SK-N-SH (cell line): ENCODE measurements around the gene SDSL. TPM values are rescaled to one million over a fixed set of nuclear protein-coding genes. Genes with fewer than 3 reads are reported as not detected.

Experiments used
- CTCF ChIA-PET: fragments of 300-600, 350-600 bp; formaldehyde crosslinking; extraction: SDS; loops from one replicate; lab custom pipeline; 2021; lab: Yijun Ruan, JAX
- POLR2A ChIA-PET: fragments of 350-600 bp; sonication (Branson Sonifier 250); formaldehyde crosslinking; extraction: SDS; loops from one replicate; lab custom pipeline; 2020; ENCODE audit warnings: antibody characterized with exemption, inconsistent platforms; lab: Yijun Ruan, JAX
- DNase-seq: peaks from one replicate; pipeline ENCODE4 v3.0.0; 2012
- H2AFZ ChIP-seq: fragments of 200-600 bp; sonication (generic); 2 replicates; pipeline ENCODE4 v1.8.1; 2016; ENCODE audit warnings: antibody characterized with exemption, mild to moderate bottlenecking, low read depth
- H3F3A ChIP-seq: fragments of 200-600 bp; sonication (generic); replicated peaks from 2 replicates; pipeline ENCODE3; 2016; ENCODE audit warnings: antibody characterized with exemption, mild to moderate bottlenecking; ENCODE audit not compliant: insufficient read depth
- H3K27ac ChIP-seq, 2 experiments: fragments of 200-500 bp in 1 of 2; fragments of 200-600 bp in 1 of 2; sonication (Bioruptor generic) in 1 of 2; sonication (generic), shearing (Covaris generic) in 1 of 2; 2 replicates each; pipeline versions ENCODE4 v1.5.1 to v1.6.1; 2014 to 2016; ENCODE audit warnings: low read depth in 2 of 2, inconsistent platforms in 1 of 2, low read length in 1 of 2, mild to moderate bottlenecking in 1 of 2, mixed read lengths in 1 of 2
- H3K27me3 ChIP-seq: fragments of 200-600 bp; sonication (generic), shearing (Covaris generic); 2 replicates; pipeline ENCODE4 v1.6.1; 2016; ENCODE audit warnings: mixed run types; ENCODE audit not compliant: insufficient read depth
- H3K36me3 ChIP-seq, 2 experiments: fragments of 200-500 bp in 1 of 2; fragments of 200-600 bp in 1 of 2; sonication (Bioruptor generic) in 1 of 2; sonication (generic) in 1 of 2; replicated peaks in 1 of 2; 2 replicates each; pipeline versions ENCODE3 to v1.5.1; 2014 to 2016; ENCODE audit warnings: low read length in 1 of 2, mild to moderate bottlenecking in 1 of 2; ENCODE audit not compliant: insufficient read depth in 2 of 2, control insufficient read depth in 1 of 2
- H3K4me1 ChIP-seq, 2 experiments: fragments of 200-500 bp in 1 of 2; fragments of 200-600 bp in 1 of 2; sonication (Bioruptor generic) in 1 of 2; sonication (generic), shearing (Covaris generic) in 1 of 2; 2 replicates each; pipeline versions ENCODE4 v1.5.1 to v1.6.1; 2014 to 2016; ENCODE audit warnings: low read depth in 1 of 2, low read length in 1 of 2, mixed run types in 1 of 2; ENCODE audit not compliant: insufficient read depth in 2 of 2, control insufficient read depth in 1 of 2
- H3K4me2 ChIP-seq: fragments of 200-600 bp; sonication (generic), shearing (Covaris generic); 2 replicates; pipeline ENCODE4 v1.6.1; 2017; ENCODE audit warnings: mixed run types
- H3K4me3 ChIP-seq, 2 experiments: fragments of 200-500 bp in 1 of 2; fragments of 200-600 bp in 1 of 2; sonication (Bioruptor generic) in 1 of 2; sonication (generic), shearing (Covaris generic) in 1 of 2; 2 replicates each; pipeline versions ENCODE4 v1.5.1 to v1.8.1; 2014 to 2016; ENCODE audit warnings: low read depth in 2 of 2, inconsistent platforms in 1 of 2, low read length in 1 of 2, mild to moderate bottlenecking in 1 of 2, mixed read lengths in 1 of 2, moderate library complexity in 1 of 2
- H3K79me2 ChIP-seq: fragments of 200-600 bp; sonication (generic); 2 replicates; pipeline ENCODE4 v1.8.1; 2017; ENCODE audit warnings: mild to moderate bottlenecking; ENCODE audit not compliant: insufficient read depth
- H3K9ac ChIP-seq: fragments of 200-600 bp; sonication (generic); 2 replicates; pipeline ENCODE4 v1.6.1; 2017; ENCODE audit warnings: mixed run types
- H3K9me2 ChIP-seq: fragments of 200-600 bp; sonication (generic); 2 replicates; pipeline ENCODE4 v1.6.1; 2017; ENCODE audit warnings: mixed run types
- H3K9me3 ChIP-seq: fragments of 200-600 bp; sonication (generic); 2 replicates; pipeline ENCODE4 v1.6.1; 2017; ENCODE audit warnings: mixed run types, mild to moderate bottlenecking, moderate library complexity
- H4K20me1 ChIP-seq: fragments of 200-600 bp; sonication (generic); 2 replicates; pipeline ENCODE4 v1.6.1; 2017; ENCODE audit warnings: mild to moderate bottlenecking, mixed run types; ENCODE audit not compliant: insufficient read depth
- CTCF ChIP-seq: fragments of 200-600 bp; sonication (generic); IDR thresholded peaks from 2 replicates; pipeline ENCODE4 v1.6.1; 2017; ENCODE audit warnings: antibody characterized with exemption, mild to moderate bottlenecking, moderate library complexity
- EP300 ChIP-seq, 2 experiments: IDR thresholded peaks; 2 replicates each; pipeline versions ENCODE4 v1.4.0 to v1.6.1; 2012; ENCODE audit warnings: borderline replicate concordance in 1 of 2, low read depth in 1 of 2, low read length in 1 of 2
- FOSL2 ChIP-seq: IDR thresholded peaks from 2 replicates; pipeline ENCODE4 v1.4.0; 2012; ENCODE audit warnings: low read depth, mild to moderate bottlenecking, moderate library complexity, borderline replicate concordance
- FOXJ3 ChIP-seq: sonication (generic); formaldehyde crosslinking; IDR thresholded peaks from 2 replicates; pipeline ENCODE4 v1.5.1; 2020; ENCODE audit warnings: mild to moderate bottlenecking, missing genetic modification reagents
- FOXM1 ChIP-seq: IDR thresholded peaks from 2 replicates; pipeline ENCODE4 v1.4.0; 2012; ENCODE audit warnings: low read depth, mild to moderate bottlenecking
- GABPA ChIP-seq: IDR thresholded peaks from 2 replicates; pipeline ENCODE4 v1.4.0; 2012; ENCODE audit warnings: low read depth, mild to moderate bottlenecking
- GATA2 ChIP-seq: sonication (generic); formaldehyde crosslinking; IDR thresholded peaks from 2 replicates; pipeline ENCODE4 v1.5.0; 2020; ENCODE audit warnings: mild to moderate bottlenecking, missing genetic modification reagents
- MAX ChIP-seq: IDR thresholded peaks from 2 replicates; pipeline ENCODE4 v1.4.0; 2012; ENCODE audit warnings: low read depth
- MXI1 ChIP-seq: IDR thresholded peaks from 2 replicates; pipeline ENCODE4 v1.6.1; 2012; ENCODE audit warnings: mild to moderate bottlenecking, low read depth, low read length, improper control_type of control experiment
- NFIC ChIP-seq: IDR thresholded peaks from 2 replicates; pipeline ENCODE4 v1.4.0; 2012; ENCODE audit warnings: borderline replicate concordance
- PBX3 ChIP-seq: IDR thresholded peaks from 2 replicates; pipeline ENCODE4; 2012
- RCOR1 ChIP-seq: fragments of 150-350 bp; IDR thresholded peaks from 2 replicates; pipeline ENCODE4 v1.6.1; 2017; ENCODE audit warnings: antibody characterized with exemption, low read length
- SIN3A ChIP-seq: IDR thresholded peaks from 2 replicates; pipeline ENCODE4 v1.6.1; 2012; ENCODE audit warnings: low read depth, mild to moderate bottlenecking, low read length, moderate library complexity, borderline replicate concordance
- TEAD4 ChIP-seq: IDR thresholded peaks from 2 replicates; pipeline ENCODE4 v1.4.0; 2012; ENCODE audit warnings: mild to moderate bottlenecking, borderline replicate concordance; ENCODE audit not compliant: insufficient read depth
- USF1 ChIP-seq: IDR thresholded peaks from 2 replicates; pipeline ENCODE4 v1.4.0; 2012; ENCODE audit warnings: low read depth, borderline replicate concordance
- ZBTB33 ChIP-seq: IDR thresholded peaks from 2 replicates; pipeline ENCODE4 v1.4.0; 2012; ENCODE audit warnings: low read depth, borderline replicate concordance
- WGBS: methylation state at CpG from one replicate; pipeline ENCODE4 v1.1.6; 2017; ENCODE audit warnings: low lambda C conversion rate; 5-methylcytosine and 5-hydroxymethylcytosine counted together
- polyA plus RNA-seq, 3 experiments: library from polyadenylated mRNA; depleted of rRNA; stranded (reverse); fragments of >200 nt; gene quantifications; 2 replicates each; pipeline ENCODE4 v1.2.3, GENCODE V29; 2012

The SDSL gene
- polyA plus RNA-seq, 1 of the 3 experiments (the other 2 are of a cell fraction) = 33.7 TPM

GRCh38 chr12:113427882-113428281 is 5.7 kb downstream of the SDSL start:
- no peak for DNase-seq
- Histone ChIP-seq H3K9me2 (no peaks in the 10 kb centered on the region), H3K4me2 (no peak overlapping the region), H3K4me1 (peaks cover 0 to under 1% of the 10 kb centered on the region in 2 experiments; a peak in 1 of 4 replicates), H3K36me3 (no peaks in the 10 kb centered on the region), H3F3A (no peaks in the 10 kb centered on the region), H3K4me3 (no peak overlapping the region), H3K27me3 (no peaks in the 10 kb centered on the region), H3K9me3 (no peaks in the 10 kb centered on the region)
- CTCF ChIA-PET = interaction anchor here (3.1 kb wide), 1 partner anchor 13 kb away, joined by 17 read pairs; no protein-coding TSS in a partner anchor
- TF ChIP-seq RCOR1 = no peak
- TF ChIP-seq MAX = no peak
- no peak for TF ChIP-seq NFIC
- no peak for TF ChIP-seq TEAD4
- TF ChIP-seq, all 33 proteins: peak for 0
- POLR2A ChIA-PET = no interaction called here
- WGBS = 52% methylated on average over 9 of the region's 9 CpGs
- no peaks in the 10 kb centered on the region for H4K20me1 ChIP-seq
- no peak overlapping the region for H3K27ac ChIP-seq
- peaks cover 6% of the 10 kb centered on the region for H3K79me2 ChIP-seq
- H3K9ac ChIP-seq = no peak overlapping the region
- no peak overlapping the region for H2AFZ ChIP-seq

GRCh38 chr12:113428482-113428881 is 6.3 kb downstream of the SDSL start:
- Histone ChIP-seq H3K4me1 (no peaks in the 10 kb centered on the region), H2AFZ (no peak overlapping the region), H3K79me2 (no peaks in the 10 kb centered on the region; the same call in 1 of the 2 replicates)
- no peak for DNase-seq
- TF ChIP-seq FOXM1 = no peak
- TF ChIP-seq SIN3A = no peak
- TF ChIP-seq FOXJ3 = no peak
- TF ChIP-seq GATA2 (CRISPR knock-in tag) = no peak
- TF ChIP-seq FOSL2 = no peak
- no peak for TF ChIP-seq CTCF
- TF ChIP-seq MAX = no peak
- TF ChIP-seq GABPA = no peak
- TF ChIP-seq NFIC = no peak
- TF ChIP-seq ZBTB33 = no peak
- TF ChIP-seq USF1 = no peak
- TF ChIP-seq EP300 (IDR thresholded peaks at IDR 0.05; ENCODE audit: borderline replicate concordance in 1 of 2, low read depth in 1 of 2, low read length in 1 of 2) = no peak
- TF ChIP-seq RCOR1 = no peak
- no peak for TF ChIP-seq PBX3
- TF ChIP-seq MXI1 = no peak
- TF ChIP-seq, all 33 proteins: peak for 0
- Histone ChIP-seq H3F3A (no peaks in the 10 kb centered on the region), H3K4me2 (no peak overlapping the region), H3K9ac (no peak overlapping the region), H3K4me3 (no peak overlapping the region), H3K9me2 (no peaks in the 10 kb centered on the region), H3K9me3 (no peaks in the 10 kb centered on the region), H4K20me1 (no peaks in the 10 kb centered on the region), H3K36me3 (no peaks in the 10 kb centered on the region), H3K27me3 (no peaks in the 10 kb centered on the region), H3K27ac (no peak overlapping the region)
- WGBS = 100% methylated on average over 1 of the region's 1 CpG
- ChIA-PET CTCF (interaction anchor here (1.7 to 3.1 kb wide), 2 partner anchors 12 to 14 kb away, joined by 5 to 17 read pairs; no protein-coding TSS in a partner anchor), POLR2A (no interaction called here)
